Measurements from ENCODE around the gene SERAC1. TPM values are rescaled to one million over a fixed set of nuclear protein-coding genes. Genes with fewer than 3 reads are reported as not detected.
"Not testable (repeated sequence)": the region's sequence is repeated elsewhere in the genome, so short reads cannot be mapped to it uniquely, and the experiment has no call there.

Gene SERAC1
- 4.8 and 5.8 TPM in 2 replicates for total RNA-seq

DNA sequence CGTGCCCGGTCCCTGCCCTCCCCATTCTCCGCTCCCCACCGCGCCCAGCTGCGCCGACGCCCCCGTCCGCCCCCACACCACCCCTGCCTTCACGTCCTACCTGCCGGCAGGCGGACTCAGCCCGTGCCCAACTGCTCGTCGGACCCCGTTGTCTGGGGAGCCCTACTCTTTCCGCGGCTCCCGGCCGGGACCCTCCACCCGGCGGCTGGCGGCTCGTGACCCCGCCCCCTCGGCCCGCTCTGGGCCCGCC, at the start of gene SERAC1:
SERAC1 (minus strand) TSS at position 223 of the 250 bp plus-strand sequence. CDS start 9,899 bp downstream, outside the sequence.
- no peak for DNase-seq (ENCODE audit: extremely low read depth, low read depth, low spot score)

DNA sequence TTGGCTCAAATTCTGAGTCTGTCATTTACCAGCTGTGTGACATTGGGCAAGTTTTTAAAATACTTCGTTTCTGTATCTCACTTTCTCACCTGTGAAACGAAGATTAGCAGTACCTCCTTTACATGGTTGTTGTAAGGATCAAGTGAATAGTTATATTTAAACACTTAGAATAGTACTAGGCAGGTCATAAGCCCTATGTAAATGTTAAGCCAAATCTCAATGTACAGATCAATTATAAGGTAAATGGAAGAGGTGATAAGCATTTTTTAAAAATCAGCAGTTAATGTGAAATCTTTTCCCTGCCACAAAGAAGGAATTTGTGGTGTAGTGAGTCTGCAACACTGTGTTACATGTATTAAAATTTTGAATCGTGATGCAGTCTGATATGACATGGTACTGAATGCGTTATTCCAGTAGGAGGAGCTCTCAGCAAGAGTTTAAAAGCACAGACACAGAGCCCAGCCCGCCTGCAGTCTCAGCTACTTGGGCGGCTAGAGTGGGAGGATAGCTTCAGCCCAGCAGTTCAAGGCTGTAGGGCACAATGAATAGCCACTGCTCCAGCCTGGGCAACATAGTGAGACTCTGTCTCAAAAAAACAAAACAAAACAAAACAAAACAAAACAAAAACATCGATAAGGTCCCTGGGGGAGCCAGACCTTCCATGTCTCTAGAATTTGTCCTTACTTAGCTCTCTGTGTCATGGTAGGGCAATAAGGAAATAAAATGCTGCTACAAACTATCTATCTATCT, 46.0 kb upstream of the SERAC1 start:
- peak; percentile 63 for DNase-seq (ENCODE audit: extremely low read depth, low read depth, low spot score)

DNA sequence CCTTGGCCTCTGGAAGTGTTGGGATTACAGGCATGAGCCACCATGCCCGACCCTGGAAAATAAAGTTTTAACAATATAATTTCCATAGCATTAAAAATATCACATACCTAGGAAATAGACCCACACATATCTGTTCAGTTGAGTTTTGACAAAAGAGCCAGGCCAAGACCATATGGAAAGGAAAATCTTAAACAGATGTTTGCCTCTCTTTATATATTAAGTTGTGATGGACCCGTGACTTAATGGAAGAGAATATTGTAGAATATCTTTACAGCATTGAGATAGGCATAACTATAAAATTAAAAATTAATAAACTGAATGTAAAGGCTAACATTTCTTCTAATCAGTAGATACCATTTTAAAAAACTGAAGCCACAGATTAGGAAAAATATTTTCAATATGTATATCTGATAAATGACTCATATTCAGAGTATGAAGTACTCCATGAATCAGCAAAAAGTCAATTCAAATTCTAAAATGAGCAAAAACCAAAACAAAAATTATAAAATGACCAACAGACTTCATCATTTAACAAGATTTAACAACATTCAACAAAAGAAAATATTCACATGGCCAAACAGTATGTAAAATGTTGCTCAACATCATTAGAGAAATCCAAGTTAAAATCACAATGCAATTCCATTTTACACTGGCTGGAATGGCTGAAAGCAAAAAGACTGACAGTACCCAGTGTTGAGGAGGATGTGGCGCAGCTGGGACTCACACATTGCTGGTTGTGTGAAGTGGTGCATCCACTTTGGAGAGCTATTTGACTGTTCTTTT, 43.4 kb upstream of the SERAC1 start:
- DNase-seq (ENCODE audit: extremely low read depth, low read depth, low spot score) = no peak

DNA sequence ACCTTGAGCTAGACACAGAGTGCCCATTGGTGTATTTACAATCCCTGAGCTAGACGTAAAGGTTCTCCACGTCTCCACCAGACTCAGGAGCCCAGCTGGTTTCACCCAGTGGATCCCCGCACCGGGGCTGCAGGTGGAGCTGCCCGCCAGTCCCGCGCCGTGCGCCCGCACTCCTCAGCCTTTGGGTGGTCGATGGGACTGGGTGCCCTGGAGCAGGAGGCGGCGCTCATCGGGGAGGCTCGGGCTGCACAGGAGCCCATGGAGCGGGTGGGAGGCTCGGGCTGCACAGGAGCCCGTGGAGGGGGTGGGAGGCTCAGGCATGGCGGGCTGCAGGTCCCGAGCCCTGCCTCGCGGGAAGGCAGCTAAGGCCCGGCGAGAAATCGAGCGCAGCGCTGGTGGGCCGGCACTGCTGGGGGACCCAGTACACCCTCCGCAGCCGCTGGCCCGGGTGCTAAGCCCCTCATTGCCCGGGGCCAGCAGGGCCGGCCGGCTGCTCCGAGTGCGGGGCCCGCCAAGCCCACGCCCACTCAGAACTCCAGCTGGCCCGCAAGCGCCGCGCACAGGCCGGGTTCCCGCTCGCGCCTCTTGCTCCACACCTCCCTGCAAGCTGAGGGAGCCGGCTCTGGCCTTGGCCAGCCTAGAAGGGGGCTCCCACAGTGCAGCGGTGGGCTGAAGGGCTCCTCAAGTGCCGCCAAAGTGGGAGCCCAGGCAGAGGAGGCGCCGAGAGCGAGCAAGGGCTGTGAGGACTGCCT, 41.7 kb upstream of the SERAC1 start:
- not testable (repeated sequence) for DNase-seq (ENCODE audit: extremely low read depth, low read depth, low spot score)

DNA sequence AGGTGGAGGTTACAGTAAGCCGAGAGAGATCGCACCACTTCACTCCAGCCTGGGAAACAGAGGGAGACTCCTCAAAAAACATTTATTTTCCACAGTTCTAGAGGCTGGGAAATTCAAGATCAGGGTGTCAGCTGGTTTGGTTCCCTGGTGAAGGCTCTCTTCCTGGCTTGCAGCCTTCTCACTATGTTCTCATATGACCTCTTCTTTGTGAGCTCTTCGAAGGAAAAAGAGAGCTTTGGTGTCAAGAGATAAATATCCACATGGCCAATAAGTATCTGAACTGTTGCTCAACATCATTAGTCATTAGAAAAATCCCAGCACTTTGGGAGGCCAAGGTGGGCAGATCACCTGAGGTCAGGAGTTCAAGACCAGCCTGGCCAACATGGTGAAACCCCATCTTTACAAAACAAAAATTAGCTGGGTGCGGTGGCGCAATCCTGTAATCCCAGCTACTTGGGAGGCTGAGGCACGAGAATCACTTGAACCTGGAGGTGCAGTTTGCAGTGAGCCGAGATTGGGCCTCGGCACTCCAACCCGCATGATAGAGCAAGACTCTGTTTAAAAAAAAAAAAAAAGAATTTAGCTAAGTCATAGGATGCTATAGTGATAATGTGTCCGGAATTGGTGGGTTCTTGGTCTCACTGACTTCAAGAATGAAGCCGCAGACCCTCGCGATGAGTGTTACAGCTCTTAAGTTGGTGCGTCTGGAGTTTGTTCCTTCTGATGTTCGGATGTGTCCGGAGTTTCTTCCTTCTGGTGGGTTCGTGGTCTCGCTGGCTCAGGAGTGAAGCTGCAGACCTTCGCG, 40.4 kb upstream of the SERAC1 start:
- DNase-seq (ENCODE audit: extremely low read depth, low read depth, low spot score) = not testable (repeated sequence)

DNA sequence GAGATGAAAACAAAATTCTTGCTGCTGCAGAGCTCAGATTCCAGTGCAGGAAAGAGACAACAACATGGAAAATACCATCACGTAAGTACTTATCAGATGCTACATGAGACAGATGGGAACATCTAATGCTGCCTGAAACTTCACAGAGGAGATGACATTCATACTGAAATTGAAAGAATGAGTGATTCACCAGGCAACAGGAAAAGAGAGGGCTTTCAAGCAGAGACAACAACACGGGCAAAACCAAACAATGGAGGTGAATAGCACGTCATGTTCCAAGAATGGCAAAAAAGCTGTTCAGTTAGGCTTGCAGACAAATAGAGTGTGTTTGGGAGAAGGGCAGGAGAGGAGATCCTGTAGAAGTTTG, 39.3 kb upstream of the SERAC1 start:
- DNase-seq (ENCODE audit: extremely low read depth, low read depth, low spot score) = no peak

DNA sequence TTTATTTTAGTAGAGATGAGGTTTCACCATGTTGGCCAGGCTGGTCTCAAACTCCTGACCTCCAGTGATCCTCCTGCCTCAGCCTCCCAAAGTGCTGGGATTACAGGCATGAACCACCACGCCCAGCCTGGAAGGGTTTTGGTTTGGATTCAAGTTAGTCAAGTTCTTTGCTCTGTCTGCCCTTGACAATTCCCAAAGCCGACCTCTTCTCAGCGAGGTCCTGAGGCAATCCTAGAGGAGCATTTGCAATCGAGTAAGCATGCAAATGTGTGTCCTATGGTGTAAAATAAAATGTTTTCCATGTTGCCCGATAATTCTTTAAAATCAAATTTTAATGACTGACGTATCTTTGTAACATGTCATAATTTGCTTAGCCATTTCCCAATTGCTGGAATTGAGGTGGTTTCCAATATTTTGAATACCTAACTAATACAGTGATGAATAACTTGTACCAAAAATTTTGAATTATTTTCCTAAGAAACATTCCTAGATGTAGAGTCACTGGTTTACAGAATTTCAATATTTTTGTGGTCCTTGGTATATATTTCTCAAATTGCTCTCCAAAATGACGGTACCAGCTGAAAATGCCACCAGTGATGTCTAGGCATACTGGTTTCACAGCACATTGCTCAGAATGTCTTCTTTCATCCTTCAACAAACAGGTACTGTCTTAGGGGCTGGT, 38.8 kb upstream of the SERAC1 start:
- no peak for DNase-seq (ENCODE audit: extremely low read depth, low read depth, low spot score)

DNA sequence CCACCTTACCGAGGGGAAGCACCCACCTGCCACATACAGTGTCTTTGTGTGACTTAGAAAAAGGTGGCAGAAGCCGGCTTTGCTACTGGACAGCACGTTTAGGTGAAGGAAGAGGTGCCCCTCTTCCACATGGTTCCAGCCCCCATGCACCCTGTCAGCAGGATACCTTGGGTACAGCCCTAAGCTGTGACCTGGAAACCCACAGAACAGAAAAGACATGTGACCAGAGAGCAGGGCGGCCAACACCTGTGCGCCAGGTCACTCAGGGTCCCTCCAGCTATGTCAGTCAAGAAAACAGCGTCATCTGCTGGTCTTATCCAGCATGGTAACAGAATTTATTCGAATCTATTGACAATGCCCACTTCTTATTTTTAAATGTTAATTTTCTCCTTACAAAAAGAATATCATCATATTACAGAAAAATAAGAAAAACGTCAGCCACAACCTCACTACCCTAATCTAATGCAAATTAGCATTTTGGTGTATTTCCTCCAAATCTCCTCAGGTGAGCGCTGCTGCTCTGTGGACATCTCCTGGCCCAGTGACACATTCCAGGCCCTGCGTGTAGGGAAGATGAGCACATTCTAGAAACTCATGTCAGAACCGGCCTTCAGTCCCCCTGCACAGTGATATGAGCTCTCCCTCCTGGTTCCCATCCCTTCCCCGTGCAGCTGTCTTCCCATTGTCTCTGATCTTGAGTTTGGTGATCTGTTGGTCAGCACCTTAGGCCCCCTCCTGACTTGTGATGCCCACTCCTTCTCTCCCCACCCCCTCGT, 37.3 kb upstream of the SERAC1 start:
- no peak for DNase-seq (ENCODE audit: extremely low read depth, low read depth, low spot score)

DNA sequence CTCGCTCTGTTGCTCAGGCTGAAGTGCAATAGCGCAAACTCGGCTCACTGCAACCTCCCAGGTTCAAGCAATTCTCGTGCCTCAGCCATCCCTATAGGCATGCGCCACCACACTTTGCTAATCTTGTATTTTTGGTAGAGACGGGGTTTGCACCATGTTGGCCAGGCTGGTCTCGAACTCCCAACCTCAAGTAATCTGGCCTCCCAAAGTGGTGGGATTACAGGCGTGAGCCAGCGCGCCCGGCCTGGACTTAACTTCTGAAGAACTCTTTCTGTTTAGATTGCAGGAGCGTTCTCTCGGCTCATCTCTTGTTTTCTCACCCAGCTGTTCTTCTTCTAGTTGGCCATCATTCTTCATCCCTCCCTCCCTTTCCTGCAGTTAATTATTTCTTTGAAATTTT, 30.4 kb upstream of the SERAC1 start:
- DNase-seq (ENCODE audit: extremely low read depth, low read depth, low spot score) = no peak

DNA sequence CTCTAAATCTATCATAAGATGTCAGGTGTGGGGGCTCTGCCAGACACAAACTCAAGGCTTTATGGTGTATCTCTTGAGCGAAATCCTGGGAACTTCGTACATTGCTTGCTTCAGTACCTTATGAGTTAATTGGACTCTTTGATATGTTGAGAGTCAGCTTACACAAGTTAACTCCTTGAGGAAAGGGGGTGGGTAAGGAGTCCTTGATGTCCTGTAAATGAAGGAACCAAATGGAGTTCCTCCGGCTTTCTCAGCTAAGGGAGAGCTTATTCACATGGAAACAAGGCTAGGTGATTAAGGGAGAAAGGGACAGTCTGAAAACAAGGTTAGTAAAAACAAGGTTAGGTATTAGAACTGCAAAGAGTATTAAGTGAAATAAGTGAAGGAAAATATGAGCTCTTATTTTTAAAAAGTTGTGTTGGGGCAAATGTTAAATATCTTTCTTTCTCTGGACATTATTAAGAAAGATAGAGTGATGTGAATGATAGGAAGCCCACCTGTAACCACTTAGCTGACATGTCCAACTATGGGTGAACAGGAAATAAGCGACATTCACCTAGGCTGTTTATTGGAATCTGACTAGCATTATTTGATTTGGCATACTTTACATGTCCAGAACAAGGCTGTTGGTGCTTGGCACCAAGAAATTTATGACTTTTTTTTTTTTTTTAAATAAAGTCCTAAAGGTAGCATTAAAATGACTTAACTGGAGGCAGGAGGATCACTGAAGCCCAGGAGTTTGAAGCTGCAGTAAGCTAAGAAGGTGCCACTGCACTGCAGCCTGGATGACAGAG, 26.6 kb upstream of the SERAC1 start:
- no peak for DNase-seq (ENCODE audit: extremely low read depth, low read depth, low spot score)

DNA sequence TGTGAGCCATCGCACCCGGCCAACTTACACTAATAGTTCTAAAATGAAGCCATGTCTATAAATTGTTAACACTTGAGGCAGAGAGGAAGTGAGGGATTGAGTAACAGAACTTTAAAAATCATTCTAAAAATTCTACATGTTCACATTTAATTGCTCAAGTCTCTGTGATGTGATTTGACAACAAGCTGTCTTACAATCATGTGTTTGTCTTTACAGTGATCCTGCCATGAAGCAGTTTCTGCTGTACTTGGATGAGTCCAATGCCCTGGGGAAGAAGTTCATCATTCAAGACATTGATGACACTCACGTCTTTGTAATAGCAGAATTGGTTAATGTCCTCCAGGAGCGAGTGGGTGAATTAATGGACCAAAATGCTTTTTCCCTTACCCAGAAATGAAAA, 23.7 kb upstream of the SERAC1 start:
- no peak for DNase-seq (ENCODE audit: extremely low read depth, low read depth, low spot score)

DNA sequence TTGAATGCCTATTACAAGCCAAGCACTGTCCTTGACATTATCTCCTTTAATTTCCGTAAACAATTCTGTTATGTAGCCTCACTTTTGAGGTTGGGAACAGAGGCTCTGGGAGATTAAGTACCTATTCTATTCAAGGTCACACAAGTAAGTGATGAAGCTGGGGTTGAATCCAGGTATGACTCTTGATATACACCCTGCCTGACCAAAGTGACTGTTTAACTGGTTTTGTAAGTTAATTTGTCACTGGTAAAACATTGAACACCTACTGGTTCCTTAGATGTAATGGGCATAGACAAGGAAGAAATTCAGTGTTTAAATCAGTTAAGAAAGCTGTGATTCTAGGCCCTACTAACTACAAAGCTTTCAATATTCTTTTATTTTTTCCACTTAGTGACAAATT, 23.0 kb upstream of the SERAC1 start:
- no peak for DNase-seq (ENCODE audit: extremely low read depth, low read depth, low spot score)

DNA sequence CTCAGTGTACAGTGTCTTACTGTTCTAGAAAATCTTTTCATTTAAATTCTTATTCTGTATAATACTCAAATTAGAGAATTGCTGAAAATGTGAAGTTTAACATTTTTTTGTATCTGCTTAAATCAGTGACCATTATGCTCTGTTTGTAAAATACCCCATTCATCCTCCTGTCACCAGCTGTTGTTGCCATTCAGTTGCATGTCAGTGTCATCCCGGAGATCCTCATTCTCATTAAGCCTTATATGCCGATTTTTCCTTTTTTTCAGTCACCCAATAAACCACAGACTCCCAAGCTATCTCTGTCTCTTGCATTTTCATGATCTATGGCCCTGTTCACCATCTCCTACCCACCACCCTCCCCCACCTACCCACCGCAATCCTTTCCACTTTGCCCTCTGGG, 20.5 kb upstream of the SERAC1 start:
- DNase-seq (ENCODE audit: extremely low read depth, low read depth, low spot score) = no peak

DNA sequence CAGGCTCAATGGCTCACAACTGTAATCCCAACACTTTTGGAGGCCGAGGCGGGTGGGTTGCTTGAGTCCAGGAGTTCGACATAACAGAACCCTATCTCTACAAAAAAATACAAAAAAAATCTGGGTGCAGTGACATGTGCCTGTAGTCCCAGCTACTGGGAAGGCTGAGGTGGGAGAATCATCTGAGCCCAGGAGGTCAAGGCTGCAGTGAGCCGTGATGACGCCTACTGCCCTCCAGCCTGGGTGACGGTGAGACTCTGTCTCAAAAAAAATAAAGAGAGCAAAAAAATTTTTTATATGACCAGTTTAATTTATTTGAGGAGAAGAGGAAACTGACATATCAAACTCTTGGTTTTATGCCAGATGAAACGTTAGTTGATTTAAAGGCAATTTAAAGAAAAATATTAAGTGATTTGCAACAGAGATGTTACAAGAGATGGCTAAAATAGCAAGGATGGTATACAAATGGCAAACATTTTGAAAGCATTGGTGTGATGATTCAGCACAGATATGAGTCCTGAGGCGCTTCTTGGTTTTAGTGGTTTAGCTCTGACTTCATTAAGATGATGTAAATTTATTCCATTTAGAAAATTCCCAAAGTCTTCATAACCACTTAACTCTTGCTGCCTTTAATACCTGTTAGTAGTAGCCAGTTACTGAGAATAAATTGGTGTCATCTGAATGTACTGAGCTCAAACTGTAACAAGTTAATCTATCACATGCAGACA, 17.8 kb upstream of the SERAC1 start:
- no peak for DNase-seq (ENCODE audit: extremely low read depth, low read depth, low spot score)

DNA sequence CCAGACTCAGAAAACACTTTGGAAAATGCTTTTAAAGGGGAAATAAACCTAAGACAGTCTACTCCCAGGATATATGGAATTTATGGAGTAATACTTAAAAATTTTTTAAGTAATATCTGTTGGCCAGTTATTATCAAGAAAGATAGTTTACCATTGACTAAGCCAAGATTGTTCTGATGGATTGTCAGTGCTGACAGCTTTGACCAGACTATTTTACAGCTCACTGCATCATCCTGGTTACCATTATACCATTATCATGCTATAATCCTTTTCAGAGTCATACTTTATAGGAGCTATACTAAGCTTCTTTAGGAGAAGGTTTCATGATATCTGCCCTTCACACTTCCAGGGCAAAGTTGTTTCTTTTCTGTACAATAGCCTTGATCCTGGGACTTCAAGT, 16.5 kb upstream of the SERAC1 start:
- DNase-seq (ENCODE audit: extremely low read depth, low read depth, low spot score) = no peak

DNA sequence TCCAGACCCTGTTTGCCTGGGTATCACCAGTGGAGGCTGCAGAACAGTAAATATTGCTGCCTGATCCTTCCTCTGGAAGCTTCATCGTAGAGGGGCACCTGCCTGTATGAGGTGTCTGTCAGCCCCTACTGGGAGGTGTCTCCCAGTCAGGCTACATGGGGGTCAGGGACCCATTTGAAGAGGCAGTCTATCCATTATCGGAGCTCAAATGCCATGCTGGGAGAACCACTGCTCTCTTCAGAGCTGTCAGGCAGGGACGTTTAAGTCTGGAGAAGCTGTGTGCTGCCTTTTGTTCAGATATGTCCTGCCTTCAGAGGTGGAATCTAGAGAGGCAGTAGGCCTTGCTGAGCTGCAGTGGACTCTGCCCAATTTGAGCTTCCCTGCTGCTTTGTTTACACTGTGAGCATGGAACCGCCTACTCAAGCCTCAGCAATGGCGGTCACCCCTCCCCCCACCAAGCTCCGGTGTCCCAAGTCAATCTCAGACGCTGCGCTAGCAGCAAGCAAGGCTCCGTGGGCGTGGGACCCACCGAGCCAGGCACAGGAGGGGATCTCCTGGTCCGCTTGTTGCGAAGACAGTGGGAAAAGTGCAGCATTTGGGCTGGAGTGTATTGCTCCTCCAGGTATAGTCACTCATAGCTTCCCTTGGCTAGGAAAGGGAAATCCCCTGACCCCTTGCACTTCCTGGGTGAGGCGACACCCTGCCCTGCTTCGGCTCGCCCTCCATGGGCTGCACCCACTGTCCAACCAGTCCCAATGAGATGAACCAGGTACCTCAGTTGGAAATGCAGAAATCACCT, 15.3 kb upstream of the SERAC1 start:
- not testable (repeated sequence) for DNase-seq (ENCODE audit: extremely low read depth, low read depth, low spot score)

DNA sequence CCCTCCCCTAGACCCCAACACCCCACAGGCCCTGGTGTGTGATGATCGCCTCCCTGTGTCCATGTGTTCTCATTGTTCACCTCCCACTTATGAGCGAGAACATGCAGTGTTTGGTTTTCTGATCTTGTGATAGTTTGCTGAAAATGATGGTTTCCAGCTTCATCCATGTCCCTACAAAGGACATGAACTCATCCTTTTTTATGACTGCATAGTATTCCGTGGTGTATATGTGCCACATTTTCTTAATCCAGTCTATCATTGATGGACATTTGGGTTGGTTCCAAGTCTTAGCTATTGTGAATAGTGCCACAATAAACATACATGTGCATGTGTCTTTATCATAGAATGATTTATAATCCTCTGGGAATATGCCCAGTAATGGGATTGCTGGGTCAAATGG, 9.7 kb upstream of the SERAC1 start:
- DNase-seq (ENCODE audit: extremely low read depth, low read depth, low spot score) = not testable (repeated sequence)

Measured in glomerular endothelial cell (primary cell).